NCI-H1048 (cell line): ENCODE measurements around the gene ACSBG1.

Experiments
- DNase-seq: peaks from one replicate; lab custom pipeline; 2025; lab: John Stamatoyannopoulos, UW

ACSBG1 gene

DNA sequence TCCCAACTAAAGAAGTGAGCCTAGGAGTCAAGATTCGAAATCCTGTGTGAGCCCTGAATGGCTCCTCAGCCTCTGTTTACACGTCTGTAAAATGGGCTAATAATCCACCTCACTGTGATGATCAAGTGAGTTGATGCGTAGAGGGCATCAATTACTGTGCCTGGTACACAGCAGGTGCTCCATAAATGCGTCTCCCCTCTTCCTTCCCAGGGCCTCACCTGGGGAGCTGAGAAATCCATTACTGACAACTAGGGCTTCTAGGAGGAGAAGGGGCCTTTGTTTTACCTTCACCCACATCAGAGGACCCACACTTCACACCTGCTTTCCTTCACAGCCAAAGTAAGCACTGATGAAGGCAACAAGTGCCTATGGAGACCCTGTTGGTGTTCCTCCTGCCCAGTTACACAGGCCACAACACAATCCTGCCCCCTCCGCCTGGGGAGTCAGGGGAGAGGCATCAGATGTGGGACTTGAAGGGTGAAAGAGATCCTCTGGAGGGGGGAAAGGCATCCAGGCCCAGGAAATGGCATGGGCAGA is 104.5 kb downstream of the ACSBG1 start:
- DNase-seq = no peak

DNA sequence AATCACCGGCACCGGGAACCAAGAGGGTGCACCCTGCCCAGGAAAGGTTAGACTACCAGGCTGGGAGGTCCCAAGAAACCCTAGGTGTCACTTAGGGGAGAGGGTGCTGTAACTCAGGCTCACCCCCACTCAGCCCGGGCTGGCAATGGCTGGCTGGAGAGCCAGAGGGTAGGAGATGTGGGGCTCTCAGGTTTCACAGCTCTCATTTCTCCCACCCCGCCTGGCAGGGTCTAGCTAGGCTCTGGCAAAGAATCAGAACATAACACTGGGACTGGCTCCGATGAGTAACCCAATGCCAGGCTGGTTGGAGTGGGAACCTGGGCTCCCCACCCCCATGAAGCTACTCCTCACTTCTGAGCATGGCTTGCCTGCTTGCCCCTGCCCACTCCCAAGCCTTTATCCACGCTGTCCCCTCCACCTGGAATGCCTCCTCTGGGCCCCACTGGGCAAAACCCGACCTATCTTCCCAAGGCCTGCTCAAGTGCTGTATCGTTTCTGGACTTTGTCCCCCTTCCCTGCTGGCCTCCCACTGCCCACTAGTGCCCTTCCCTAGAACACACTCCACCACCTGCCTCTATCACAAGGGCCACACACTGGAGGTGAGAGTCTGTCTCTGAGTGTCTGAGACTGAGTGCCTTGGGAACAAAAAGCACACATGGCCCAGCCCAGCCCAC is 105.2 kb downstream of the ACSBG1 start:
- DNase-seq = no peak

GRCh38 chr15:78127882-78128281 is 106.5 kb downstream of the ACSBG1 start:
- DNase-seq = no peak

- DNase-seq = no peak
These were observed 109.1 kb downstream of the ACSBG1 start for GRCh38 chr15:78125267-78125666.

DNA sequence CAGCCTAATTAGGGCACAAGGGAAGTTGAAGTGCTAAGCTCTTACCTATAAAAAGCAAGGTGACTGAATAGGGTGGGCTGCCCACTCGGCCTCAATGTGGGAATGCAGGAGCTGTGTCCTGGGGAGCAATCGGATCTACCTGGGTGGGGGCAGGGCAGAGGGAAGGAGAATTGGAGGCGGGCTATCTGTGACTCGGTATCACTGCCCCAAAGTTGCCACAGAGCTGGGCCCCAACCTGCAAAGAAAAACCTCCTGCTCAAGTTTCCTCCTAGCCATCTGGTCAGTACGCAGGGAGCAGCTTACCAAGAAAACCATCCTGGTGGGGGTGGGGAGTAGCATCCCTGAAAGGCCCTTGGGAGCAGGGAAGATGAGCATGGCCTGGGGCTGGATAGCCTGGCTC is 113.8 kb downstream of the ACSBG1 start:
- DNase-seq = no peak
